ENCODE measurements around the gene LYPD8.

Gene LYPD8

DNA sequence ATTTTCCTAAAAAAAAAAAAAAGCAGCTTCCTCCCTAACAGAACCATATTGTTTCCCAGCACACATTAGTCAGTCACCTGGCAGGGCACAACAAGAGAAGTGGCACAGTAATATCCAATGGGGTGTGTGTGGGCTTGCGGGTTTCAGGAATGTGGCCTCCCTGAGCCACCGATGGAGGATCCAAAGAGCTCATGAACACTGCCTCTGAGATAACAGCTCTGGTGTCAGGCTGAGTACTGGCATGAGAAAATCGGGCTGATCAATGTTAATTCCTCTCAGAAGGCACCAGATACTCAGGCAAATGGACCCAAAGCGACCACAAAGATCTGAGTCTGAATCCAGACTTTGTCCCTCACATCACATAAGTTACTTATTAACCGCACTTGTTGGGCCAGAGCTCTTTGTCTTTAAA lies 2.2 kb upstream of the LYPD8 start:
- DNase-seq (ENCODE audit: low spot score) = no peak

GRCh38 chr1:248756636-248757035 lies 1.1 kb upstream of the LYPD8 start:
- no peak for DNase-seq (ENCODE audit: low spot score)

DNA sequence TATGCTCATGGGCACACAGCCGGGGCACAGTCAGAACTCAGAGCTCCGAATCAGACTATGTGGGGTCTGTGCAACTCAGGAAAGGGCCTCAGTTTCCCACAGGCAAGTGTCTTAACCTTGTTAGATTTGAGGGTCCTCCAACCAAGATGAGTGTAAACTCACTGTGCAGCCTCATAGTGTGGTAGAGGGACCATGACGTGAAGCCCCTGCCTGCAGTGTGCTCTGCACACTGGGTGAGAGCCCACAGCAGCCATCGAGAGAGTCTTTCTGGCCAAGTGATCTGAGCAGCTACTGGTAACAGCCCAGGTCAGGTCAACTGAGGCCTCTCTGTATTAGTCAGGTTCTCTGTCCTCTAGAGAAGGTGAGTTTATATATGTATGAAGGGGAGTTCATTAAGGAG lies 592 bp upstream of the LYPD8 start:
- DNase-seq (ENCODE audit: low spot score) = no peak

DNA sequence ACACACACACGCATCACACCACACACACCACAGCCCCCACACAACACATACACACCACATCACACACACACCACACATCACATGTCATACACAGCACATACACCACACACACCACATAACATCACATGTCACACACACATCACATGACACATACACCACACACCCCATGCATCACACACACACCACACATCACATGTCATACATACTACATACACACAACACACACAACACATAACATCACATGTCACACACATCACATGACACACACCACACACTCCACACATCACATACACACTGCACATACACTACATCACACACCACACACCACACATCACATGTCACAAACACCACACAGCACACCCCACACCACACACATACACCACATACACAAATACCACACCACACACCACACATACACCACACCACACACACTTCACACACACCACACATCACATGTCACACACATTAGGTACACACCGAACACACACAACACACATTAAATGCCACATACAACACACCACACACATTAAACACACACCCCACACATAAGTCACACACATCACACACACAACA lies 1.8 kb downstream of the LYPD8 start:
- DNase-seq (ENCODE audit: low spot score) = no peak

GRCh38 chr1:248753029-248753594 lies 2.4 kb downstream of the LYPD8 start:
- no peak for DNase-seq (ENCODE audit: low spot score)

GRCh38 chr1:248752161-248753028 lies 3.2 kb downstream of the LYPD8 start:
- DNase-seq (ENCODE audit: low spot score) = no peak

- DNase-seq (ENCODE audit: low spot score) = no peak
Observed at GRCh38 chr1:248751635-248752034, 3.9 kb downstream of the LYPD8 start.

DNA sequence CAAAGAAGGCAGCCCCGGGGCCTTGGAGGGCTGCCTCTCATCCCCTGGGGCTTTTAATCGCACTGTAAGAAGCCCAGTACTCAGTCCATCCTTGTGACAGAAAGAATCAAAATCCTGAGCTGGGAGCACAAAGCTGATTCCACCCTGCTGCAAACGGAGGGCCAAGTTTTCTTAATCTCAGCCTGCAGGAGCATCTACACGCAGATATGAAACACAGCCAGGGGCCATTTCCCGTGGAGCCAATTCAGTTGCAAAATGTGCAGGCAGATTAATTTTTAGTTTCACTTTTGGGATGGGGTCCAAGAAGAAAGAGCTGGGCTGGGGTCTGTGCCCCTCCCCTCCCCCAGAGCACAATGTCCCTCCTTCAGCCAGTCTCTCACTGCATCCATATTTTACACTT lies 4.4 kb downstream of the LYPD8 start:
- DNase-seq (ENCODE audit: low spot score) = no peak

- no peak for DNase-seq (ENCODE audit: low spot score)
Observed at GRCh38 chr1:248750496-248750895, 5.1 kb downstream of the LYPD8 start.

DNA sequence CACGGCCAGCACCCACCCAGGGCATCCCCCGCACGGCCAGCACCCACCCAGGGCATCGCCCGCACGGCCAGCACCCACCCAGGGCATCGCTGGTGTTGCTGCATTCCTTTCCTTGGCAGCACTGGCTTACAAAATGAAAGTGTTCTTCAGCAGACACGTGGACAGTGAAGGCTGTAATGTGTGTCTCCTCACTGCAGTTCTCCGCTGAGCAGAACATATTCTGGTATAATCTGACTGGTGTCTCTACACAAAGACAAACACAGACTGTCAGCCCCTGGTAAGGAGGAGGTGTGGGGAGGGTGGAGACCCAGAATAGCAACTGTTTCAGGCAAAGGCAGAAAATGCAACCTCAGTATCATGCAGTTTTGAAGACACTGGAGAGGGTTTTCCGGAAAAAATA lies 7.3 kb downstream of the LYPD8 start:
- DNase-seq (ENCODE audit: low spot score) = no peak

DNA sequence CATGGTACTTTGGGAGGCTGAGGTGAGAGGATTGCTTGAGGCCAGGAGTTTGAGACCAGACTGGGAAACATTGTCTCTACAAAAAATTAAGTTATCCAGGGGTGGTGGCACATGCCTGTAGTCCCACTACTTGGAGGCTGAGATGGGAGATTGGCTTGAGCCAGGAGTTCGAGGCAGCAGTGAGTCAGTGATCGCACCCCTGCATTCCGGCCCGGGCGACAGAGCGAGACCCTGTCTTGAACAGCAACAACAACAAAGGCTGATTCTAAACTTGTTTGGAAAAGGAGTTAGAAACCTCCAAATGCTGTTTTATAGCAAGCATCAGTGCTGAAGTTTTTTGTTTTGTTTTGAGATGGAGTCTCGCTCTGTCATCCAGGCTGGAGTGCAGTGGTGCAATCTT lies 14.7 kb downstream of the LYPD8 start:
- DNase-seq (ENCODE audit: low spot score) = no peak

DNA sequence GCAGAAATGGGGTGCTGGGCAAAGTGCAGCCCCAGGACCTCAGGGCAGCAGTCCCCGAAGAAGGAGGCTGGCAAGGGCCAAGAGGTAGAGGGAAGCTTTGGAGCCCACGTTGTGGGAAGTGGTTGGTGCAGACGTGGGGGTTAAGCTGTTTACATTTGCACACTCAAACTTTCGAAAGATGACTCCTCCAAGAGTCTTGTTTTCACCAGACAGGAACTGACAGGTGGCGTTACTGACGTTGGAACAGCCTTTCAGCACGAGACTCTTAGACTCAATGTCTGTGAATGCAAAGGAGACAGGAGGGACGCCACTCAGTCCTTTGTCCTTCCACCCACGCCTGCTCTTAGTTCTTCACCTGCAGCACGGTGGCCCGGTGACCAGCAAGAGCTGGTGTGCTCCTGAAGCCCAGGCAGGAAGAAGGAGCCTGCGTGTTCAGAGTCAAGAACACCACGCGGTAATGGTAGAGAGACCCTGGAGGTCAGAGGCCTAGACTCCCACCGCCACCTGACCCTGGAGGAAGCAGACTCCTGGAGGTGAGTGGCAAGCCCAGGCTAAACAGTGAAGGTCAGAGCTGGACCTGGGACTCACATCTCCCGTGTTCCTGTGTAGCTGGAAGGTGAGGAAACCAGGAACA lies 15.9 kb downstream of the LYPD8 start:
- DNase-seq (ENCODE audit: low spot score) = no peak

- no peak for DNase-seq (ENCODE audit: low spot score)
Observed at GRCh38 chr1:248737457-248737856, 18.1 kb downstream of the LYPD8 start.

GRCh38 chr1:248736977-248737376 lies 18.6 kb downstream of the LYPD8 start:
- no peak for DNase-seq (ENCODE audit: low spot score)

DNA sequence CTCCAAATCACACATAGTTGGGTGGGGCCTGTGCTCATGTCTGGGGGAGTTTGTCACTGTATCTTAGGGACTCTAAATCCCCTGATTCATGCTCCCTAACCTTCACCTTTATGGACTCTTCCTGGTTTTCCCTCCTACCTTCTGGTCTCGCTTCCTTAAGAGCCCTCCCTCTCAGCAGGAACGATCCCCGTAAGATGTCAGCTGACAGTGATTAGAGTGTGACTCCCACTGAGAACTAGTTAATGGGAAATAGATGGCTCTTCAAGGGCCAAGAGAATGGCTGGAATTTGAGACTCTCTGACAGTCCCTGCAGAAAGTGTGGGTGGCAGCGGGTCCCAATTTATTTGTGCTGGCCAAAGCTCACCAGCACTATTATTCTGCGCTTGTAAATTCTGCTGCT lies 22.0 kb downstream of the LYPD8 start:
- no peak for DNase-seq (ENCODE audit: low spot score)

DNA sequence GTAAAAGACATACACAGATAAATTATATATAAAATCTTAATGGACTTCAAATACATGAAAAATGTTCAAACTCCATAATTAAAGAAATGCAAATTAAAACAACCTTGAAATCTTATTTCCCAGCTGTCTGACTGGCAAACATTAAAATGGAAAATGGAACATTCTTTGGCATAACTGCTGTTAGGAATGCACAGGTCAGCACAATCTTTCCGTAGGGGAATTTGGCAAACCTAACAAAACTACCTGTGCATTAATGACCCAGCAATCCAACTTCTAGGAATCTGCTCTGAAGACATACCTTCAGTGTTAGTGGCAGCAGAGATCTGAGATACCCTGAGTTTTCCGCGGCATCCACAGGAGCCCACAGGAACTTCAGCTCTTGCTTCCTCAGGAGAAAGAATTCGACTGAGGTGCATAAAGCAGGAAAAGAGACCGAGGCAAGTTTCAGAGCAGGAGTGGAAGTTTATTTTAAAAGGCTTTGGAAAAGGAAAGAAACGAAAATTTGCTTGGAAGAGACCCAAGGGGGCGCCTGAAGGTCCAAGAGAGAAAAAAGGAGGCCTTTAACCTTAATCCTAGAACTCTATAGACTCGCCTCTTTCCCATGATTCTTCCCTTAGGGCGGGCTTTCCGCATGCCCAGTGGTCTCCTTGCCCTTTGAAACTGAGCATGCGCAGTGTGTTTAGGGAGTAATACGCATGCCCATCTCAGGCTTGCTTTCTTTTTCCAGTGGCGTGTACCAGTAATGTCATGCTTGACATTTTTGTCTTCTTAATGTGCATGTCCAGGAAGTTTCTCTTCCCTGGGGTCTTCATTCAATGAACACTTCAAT lies 24.8 kb downstream of the LYPD8 start:
- DNase-seq (ENCODE audit: low spot score) = peak; percentile 32

GRCh38 chr1:248714248-248714647 lies 41.3 kb downstream of the LYPD8 start:
- DNase-seq (ENCODE audit: low spot score) = no peak

DNA sequence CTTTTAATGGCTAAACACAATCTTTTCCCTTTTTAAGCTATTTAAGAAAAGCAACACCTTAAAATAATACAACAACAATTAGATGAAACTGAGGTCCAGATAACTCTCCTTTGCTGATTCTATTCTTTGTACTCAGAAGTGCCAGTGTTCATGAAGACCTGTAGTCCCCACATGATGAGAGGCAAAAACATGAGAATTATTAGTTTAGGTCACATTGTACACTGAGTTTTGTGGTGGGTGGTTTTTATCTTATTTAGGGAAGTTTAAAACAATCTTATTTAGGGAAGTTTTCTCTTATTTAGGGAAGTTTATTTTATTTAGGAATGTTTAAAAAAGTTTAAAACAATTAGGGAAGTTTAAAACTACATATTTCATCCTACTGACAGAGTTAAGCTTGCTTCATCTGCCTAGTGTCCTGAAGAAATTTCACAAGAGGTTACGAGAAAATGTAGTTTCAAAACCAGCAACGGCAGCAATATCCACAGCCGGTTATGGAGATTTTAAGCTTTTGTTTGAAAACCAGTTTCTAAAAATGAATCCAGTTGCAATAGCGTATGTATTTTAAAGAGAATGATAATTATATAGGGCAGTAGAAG lies 45.2 kb downstream of the LYPD8 start:
- DNase-seq (ENCODE audit: low spot score) = no peak

DNA sequence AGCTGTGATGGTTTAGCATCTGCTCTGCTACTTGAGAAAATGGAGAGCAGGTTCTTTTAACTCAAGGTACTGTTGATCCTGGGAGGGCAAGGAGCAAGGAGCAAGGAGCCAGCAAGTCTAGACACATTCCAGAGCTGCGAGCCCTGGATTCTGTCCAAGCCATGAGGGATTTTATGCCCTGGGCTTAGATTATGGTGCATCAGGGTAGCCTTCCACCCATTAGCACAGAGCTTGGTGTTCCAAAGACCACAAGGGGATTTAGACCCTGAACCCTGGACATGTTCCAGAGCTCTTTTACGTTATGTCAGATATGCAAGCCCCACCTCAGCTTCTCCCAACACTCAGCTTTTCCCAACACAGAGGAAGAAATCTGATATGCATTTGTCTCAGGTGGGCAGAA lies 51.0 kb downstream of the LYPD8 start:
- DNase-seq (ENCODE audit: low spot score) = no peak

GRCh38 chr1:248703674-248704073 lies 51.9 kb downstream of the LYPD8 start:
- no peak for DNase-seq (ENCODE audit: low spot score)

DNA sequence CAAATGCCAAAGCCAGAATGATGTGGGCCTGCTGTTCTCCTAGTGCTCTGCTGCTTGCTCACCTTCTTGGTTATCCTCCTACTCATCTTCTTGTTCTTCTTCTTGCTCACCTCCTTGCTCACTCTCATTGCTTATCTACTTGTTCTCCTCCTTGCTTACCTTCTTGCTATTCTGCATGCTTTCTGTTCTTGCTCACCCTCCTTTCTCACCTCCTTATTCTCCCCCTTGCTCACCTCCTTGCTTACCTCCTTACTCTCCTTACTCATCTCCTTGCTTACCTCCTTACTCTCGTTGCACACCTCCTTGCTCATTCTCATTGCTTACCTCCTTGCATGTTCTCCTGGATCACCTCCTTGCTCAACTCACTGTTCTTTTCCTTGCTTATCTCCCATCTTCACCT lies 52.8 kb downstream of the LYPD8 start, which contains the start of gene OR14I1:
OR14I1 (minus strand) TSS at position 53 of the 400 bp plus-strand sequence.
- no peak for DNase-seq (ENCODE audit: low spot score)

DNA sequence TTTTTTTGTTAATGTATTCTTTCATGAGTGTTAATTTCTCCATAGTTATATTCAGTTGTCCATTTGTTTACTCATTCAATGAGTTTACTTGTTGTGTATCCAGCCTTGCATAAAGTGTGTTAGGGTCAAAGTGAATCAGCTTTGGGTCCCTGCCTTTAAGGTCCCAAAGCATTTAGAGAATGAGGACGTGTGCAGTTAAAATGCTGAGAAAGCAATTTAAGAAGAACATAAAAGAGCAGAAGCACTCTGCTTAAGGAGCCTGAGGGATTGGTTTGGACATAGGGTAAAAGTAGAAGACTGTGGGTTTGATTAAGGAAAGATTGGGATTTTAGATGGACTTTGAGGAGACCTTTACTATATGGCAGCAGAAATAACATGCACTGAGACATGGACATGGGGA lies 56.5 kb downstream of the LYPD8 start:
- DNase-seq (ENCODE audit: low spot score) = no peak

Measured in GM03348 (cell line).